Omental fat pad (tissue), 4 donors: ENCODE results near the gene ZNF22. TPM values are rescaled to one million over a fixed set of nuclear protein-coding genes. Genes with fewer than 3 reads are reported as not detected.
A peak's percentile ranks its signal among the peaks of the same experiment; 100 is the strongest.

Experiments used
- ATAC-seq: fragments of 150-250 bp; one replicate; pipeline ENCODE4 v1.9.1; 2016; ENCODE audit warnings: mild to moderate bottlenecking, moderate library complexity; ENCODE audit not compliant: low FRiP score
- DNase-seq: peaks from one replicate; pipeline ENCODE4 v3.0.0-alpha.2; 2019; ENCODE audit warnings: low spot score
- total RNA-seq, 4 donors: library from RNA; depleted of rRNA; stranded (reverse); fragments of >200 nt; gene quantifications; one replicate each; pipeline ENCODE4 v1.1.0, GENCODE V29; 2016
- TF ChIP-seq, protein P1 (sequence below), 3 donors: fragments of 450-650 bp; IDR thresholded peaks; one replicate each; pipeline ENCODE4 v1.5.1; 2016 to 2017; ENCODE audit warnings: antibody characterized with exemption in 3 of 3, mild to moderate bottlenecking in 3 of 3, moderate library complexity in 2 of 3

The ZNF22 gene
- total RNA-seq, 4 donors from 2014 or later, result 25.9 to 51.7 (median 37.7) TPM

- TF ChIP-seq, protein P1, sequence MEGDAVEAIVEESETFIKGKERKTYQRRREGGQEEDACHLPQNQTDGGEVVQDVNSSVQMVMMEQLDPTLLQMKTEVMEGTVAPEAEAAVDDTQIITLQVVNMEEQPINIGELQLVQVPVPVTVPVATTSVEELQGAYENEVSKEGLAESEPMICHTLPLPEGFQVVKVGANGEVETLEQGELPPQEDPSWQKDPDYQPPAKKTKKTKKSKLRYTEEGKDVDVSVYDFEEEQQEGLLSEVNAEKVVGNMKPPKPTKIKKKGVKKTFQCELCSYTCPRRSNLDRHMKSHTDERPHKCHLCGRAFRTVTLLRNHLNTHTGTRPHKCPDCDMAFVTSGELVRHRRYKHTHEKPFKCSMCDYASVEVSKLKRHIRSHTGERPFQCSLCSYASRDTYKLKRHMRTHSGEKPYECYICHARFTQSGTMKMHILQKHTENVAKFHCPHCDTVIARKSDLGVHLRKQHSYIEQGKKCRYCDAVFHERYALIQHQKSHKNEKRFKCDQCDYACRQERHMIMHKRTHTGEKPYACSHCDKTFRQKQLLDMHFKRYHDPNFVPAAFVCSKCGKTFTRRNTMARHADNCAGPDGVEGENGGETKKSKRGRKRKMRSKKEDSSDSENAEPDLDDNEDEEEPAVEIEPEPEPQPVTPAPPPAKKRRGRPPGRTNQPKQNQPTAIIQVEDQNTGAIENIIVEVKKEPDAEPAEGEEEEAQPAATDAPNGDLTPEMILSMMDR (IDR thresholded peaks at IDR 0.05), result no peak
- DNase-seq (no peak), ATAC-seq (no peak)
Observed at GRCh38 chr10:44956226-44956625, 44.5 kb upstream of the ZNF22 start.

DNA sequence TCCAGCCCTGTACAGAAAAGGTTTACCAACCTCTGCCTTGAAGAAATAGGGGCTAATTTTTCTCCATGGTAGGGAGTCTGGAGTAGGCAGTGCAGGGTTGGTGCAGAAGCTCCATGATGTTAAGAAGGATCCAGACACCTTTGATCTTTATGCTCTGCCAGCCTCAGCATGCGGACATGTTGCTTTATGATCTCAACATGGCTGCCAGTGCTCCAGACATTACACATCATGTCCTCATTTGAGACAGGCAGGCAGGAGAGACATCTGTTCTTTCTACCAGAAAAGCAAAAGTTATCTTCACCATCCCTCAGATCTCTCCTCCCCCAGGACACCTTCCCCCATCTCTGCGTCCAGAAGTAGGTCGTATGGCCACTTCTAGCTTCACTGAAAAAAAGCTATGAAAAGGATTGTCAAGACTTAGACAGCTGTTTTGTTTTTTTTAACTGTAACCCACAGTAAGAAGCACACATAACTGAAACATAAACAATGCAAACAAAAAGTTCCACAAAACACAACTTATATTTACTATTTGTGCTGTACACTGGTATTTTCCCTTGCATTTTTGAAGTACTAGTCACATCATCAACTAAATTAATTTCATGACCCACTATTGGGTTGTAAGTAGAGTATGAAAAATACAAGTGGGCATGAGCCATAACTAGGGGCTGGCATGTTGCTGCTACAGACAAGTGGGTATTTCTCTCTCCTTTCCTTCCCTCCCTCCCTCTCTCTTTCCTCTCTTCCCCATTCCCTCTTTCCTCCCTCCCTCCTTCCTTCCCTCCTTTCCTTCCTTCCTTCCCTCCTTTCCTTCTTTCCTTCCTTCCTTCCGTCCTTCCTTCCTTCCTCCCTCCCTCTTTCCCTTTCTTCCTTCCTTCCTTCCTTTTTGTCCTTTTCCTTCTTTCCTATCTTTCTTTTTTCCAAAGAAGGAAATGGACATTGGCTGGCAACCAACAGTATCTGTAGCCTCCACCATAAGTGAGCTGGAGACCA is 43.7 kb upstream of the ZNF22 start:
- TF ChIP-seq, protein P1 (IDR thresholded peaks at IDR 0.05), result no peak
- no peak for DNase-seq
- ATAC-seq, result no peak

GRCh38 chr10:44958196-44958897 is 42.4 kb upstream of the ZNF22 start:
- peak; percentile 16 for ATAC-seq
- TF ChIP-seq, protein P1 (IDR thresholded peaks at IDR 0.05), result no peak
- DNase-seq, result peak; percentile 23

DNA sequence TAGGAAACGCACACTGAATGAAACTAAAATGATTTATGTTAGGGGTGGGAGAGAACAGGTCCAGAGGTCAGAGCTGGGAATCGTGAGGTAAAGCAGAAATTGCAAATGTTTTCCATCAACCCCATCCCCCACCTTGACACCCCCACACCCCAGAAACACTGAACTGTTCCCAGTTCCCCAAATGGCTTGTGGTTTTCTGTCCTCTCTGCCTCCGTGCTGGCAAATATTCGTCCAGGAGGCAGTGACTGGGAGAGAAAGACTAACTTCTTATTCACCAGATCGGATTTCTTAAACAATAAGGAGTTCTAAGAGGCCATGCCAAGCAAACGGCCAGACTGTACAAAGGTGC is 41.9 kb upstream of the ZNF22 start:
- TF ChIP-seq, protein P1 (IDR thresholded peaks at IDR 0.05), result no peak
- no peak for ATAC-seq
- peak; percentile 3 for DNase-seq

GRCh38 chr10:44959247-44960087 is 41.3 kb upstream of the ZNF22 start, which contains the start of gene RASSF4:
Gene RASSF4, plus strand, starts transcription at chr10:44959802. Its CDS starts 10,401 bp downstream, at chr10:44970203.
- TF ChIP-seq, protein P1 (IDR thresholded peaks at IDR 0.05), result no peak
- DNase-seq (peak; percentile 66), ATAC-seq (peak; percentile 98)

DNA sequence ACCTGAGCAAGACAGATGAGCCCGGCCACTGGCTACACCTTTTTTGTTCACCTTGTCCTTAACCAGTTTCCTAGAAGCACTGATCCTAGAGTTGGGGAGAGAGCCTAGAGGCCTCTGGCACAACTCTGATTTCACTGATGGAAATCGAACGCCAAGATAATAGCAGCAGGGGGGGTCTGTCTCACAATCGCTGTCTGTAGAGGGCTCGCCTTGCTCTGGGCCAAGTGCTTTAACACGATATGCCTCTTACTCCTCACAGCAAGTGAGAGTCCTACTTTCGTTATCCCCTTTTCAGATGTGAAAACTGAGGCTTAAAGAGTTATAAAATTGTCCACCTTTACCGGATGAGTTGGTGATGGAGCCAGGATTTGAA is 40.6 kb upstream of the ZNF22 start:
- TF ChIP-seq, protein P1 (IDR thresholded peaks at IDR 0.05), result no peak
- no peak for ATAC-seq

More for the DNA sequence above, 40.6 kb upstream of the ZNF22 start:
- DNase-seq, result no peak
